HG03571 (cell line): ENCODE measurements around the gene HOXD13.

Experiments used
- ATAC-seq: cut with Tn5 transposase; IDR thresholded peaks from one replicate; pipeline ENCODE4 v1.9.1; 2021; ENCODE audit not compliant: unreplicated experiment

Gene HOXD13

DNA sequence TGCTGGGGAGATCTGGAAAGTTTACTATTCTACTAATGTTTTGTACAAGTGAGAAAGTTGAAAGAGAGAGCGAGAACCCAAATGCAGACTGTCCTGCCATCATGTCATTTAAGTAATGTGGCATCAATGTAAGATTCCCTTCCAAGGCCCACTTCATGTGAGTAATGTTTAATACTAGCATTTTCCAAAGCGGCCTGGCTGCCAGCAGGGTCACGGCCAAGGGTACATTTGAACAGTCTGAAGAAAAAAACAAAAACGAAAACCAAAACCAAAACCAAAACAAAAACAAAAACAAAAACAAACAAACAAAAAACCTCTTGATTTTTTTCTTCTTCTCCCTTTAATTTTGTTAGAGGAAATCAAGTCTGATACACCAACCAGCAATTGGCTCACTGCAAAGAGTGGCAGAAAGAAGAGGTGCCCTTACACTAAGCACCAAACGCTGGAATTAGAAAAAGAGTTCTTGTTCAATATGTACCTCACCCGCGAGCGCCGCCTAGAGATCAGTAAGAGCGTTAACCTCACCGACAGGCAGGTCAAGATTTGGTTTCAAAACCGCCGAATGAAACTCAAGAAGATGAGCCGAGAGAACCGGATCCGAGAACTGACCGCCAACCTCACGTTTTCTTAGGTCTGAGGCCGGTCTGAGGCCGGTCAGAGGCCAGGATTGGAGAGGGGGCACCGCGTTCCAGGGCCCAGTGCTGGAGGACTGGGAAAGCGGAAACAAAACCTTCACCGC lies 26.2 kb downstream of the HOXD13 start:
- no peak for ATAC-seq

DNA sequence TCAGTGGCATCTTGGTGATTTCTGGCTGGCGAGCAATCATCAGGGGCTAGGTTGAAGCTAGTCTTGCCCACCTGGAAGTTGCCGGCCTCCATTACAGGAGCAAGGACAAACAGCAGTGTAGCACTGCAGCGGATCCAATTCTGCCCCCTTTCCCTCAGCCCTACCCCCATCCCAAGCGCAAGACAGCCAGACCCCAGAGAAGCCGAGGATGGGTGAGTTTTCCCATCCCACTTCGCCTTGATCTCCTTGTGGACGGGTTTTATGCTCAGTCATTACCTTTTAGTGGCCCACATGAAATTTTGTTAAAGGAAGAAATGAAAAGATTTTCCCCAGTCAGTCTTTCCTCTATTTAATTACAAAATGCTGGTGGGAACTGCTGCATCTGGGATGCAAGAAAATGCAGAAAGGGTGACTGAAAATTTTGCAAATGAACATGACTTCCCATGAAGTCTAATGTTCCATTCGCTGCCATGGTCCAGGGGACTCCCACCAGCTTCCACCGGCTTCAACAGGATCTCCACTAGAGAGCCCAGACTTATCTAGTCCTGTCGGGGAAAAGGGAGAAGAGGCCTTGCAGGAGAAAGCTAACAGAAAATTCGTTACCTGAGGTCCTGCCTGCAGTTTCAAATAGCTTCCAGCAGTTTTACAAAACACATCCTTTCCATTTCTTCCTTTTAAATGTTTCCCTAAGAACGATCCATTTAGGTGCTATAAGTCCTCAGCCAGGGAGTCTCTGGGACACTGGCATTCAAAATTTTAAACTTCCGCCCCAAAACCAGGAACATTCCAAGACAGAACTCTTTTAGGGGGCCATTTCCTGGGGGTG lies 28.1 kb downstream of the HOXD13 start:
- no peak for ATAC-seq

DNA sequence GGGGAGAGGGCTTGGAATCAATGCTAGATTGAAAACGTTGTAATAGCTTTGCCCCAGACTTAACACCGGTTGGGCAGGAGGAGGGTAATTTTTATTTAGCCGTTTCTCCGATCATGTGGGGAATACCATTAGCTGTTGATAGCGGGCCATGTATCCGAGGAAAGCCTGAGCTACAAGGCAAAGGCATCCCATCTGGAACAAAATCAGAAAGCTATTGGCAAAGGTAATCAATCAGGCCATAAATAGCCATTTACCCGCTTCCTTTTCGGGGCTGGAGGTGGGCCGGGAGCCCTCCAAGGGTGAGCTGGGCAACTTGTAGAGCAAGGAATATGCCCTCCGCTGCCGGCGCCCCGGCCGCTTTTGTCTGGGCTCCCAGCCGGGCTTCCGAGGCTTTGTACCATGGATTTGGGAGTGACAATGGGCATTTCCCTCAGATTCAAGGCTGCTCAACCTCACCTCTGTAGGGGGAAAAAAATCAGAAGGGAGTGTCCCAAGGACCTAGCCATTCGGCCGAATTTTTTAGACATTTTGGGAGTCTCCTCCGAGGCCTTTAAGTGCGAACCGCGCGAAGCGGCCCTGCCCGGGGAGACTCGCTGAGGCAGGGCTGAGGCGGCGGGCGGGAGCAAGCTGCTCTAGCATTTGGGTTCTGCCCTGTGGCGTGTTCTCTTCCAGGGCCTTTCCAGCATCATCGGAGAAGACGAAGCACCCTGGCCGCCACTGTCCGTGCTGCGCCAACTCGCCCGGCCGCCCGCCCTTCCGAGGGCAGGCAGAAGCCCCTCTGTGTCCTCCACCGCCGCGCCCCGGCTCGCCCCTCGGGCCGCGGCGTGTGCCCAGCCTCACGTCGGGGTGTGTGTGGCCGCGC lies 28.9 kb downstream of the HOXD13 start:
- ATAC-seq, result no peak

DNA sequence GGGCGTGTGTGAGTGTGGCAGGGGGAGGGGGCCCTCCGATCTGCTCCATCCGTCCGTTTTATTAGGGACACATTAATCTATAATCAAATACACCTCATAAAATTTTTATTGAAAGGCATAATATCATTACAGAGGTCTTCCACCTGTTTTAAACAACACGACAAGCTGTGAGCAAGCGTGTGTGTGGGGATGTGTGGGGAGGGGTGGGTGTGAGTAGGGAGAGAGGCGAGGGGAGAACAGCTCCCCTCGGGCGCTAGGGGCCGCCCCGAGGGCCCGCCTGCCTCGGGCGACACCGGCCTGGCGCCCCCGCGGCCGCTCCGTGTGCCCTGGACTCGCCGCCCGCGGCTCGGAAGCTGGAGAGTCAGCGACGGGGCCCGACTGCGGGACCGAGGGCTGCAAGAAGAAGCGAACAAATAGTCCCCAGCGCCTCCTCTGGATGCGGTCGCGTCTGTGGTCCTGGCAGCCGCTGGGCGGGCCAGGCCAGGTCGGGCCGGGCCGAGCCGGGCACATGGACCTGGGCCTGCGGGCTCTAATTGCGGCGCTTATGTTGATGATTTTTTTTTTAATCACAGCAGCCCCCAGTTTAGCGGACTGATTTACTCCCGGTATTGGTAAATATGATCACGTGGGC lies 29.6 kb downstream of the HOXD13 start:
- no peak for ATAC-seq

DNA sequence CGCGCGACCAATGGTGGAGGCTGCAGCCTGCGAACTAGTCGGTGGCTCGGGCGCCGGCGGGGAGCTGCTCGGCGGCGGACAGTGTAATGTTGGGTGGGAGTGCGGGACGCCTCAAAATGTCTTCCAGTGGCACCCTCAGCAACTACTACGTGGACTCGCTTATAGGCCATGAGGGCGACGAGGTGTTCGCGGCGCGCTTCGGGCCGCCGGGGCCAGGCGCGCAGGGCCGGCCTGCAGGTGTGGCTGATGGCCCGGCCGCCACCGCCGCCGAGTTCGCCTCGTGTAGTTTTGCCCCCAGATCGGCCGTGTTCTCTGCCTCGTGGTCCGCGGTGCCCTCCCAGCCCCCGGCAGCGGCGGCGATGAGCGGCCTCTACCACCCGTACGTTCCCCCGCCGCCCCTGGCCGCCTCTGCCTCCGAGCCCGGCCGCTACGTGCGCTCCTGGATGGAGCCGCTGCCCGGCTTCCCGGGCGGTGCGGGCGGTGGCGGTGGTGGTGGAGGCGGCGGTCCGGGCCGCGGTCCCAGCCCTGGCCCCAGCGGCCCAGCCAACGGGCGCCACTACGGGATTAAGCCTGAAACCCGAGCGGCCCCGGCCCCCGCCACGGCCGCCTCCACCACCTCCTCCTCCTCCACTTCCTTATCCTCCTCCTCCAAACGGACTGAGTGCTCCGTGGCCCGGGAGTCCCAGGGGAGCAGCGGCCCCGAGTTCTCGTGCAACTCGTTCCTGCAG lies 30.3 kb downstream of the HOXD13 start, which contains the start of gene HOXD9:
Gene HOXD9 (plus strand): TSS at position 37 of the 728 bp plus-strand sequence. CDS start 50 bp downstream, at position 87.
- ATAC-seq, result no peak

DNA sequence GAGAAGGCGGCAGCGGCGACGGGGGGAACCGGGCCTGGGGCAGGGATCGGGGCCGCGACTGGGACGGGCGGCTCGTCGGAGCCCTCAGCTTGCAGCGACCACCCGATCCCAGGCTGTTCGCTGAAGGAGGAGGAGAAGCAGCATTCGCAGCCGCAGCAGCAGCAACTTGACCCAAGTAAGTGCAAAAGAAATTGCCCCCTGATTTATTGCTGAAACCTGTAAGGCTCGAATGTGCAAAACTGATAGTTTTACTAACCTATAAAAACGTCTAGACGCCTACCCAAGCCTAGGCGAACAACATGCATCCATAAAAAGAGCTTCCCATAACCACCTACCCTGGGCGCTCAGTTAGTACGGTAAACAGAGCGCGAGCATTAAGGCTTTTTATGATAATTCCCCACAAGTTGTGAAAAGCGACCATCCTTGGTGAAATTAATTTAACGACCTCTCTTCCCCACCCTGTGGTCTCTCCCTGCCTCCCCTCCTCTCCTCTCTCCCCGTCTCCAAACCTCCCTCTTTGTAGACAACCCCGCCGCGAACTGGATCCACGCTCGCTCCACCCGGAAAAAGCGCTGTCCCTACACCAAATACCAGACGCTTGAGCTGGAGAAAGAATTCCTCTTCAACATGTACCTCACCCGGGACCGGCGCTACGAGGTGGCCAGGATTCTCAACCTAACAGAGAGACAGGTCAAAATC lies 31.0 kb downstream of the HOXD13 start:
- no peak for ATAC-seq

DNA sequence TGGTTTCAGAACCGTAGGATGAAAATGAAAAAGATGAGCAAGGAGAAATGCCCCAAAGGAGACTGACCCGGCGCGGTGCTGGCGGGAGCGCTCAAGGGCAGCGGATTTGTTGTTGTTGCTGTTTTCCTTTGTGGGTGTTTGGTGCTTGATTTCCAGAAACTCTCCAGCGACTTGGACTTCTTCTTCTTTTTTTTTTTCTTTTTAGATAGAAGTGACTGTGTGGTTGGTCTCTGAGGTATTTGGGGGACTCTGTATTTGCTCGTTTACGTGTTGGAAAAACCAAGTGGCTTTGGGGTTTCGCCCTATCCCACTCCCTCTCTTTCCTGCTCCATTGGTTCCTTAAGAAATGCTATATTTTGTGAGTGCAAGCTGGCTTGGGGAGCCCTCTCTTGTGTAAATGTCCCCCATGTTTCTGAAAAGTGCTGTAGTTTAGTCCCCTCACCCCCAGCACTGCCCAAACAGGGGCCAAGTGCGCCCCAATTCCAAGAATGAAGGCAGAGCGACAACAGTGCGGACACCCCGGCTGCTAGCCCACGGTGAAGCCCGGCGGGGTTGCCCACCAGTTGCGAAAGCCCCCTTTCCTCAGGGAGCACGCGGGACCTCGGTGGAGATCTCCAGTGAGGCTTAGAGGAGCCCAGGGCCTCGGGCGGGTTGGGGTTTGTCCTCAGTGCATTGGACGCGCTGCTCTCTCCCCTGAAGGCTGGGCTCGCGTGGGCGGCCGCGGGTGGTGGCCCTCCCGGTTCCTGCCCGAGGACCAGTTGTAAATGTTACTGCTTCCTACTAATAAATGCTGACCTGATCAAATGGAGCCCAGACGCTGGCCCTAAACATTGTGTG lies 31.8 kb downstream of the HOXD13 start:
- ATAC-seq, result no peak

DNA sequence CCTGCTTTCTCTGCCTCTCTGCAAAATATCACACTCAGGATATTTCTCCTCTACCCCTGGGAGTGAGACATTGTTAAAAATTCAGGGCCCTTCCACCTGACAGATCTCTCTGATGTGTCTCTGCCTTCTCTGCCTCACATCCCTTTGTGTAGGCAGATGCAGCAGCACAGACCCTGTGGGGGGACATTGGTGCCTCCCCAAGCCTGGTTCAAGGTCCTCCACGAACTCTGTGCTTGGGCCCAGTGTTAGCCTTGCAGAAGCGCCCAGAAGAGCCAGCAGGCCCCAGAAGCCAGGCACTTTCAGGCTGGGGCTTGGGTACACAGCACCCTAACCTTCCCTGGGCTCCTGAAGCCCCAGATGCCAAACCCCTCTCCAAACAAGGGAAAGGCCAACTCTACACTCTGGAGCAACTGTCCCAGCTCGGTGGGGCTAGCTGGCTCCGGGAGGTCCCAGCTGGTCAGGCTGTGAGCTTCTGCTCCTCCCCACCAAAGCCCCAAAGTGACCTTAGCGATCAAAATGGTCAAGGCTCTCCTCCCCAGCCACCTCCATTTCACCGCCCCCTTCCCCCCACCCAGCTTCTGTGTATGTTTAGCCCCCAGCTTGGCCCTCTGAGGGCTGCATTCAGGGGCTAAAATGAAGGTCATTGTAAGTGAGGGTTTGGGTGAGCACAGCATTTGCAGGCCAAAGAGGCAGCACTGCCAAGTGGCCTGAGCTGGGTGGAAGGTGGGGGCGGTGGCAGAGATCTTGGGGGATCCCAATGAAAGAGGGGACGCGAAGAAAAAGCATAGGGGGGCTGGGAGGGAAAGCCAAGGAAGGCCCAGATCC lies 32.6 kb downstream of the HOXD13 start:
- no peak for ATAC-seq

DNA sequence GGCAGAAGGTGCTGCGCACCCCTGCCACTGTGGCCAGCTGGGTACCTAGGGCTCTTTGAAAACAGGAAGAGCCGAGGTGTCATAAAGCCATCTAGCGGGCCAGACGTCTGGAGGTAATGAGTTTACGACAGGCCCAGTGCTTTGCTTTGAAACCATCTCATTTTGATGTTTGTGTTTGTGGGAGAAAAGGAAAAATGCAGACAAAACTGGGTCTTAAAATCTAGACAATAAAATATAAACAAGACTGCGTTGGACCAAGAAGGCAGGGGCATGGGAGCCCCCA lies 33.2 kb downstream of the HOXD13 start:
- ATAC-seq, result no peak

DNA sequence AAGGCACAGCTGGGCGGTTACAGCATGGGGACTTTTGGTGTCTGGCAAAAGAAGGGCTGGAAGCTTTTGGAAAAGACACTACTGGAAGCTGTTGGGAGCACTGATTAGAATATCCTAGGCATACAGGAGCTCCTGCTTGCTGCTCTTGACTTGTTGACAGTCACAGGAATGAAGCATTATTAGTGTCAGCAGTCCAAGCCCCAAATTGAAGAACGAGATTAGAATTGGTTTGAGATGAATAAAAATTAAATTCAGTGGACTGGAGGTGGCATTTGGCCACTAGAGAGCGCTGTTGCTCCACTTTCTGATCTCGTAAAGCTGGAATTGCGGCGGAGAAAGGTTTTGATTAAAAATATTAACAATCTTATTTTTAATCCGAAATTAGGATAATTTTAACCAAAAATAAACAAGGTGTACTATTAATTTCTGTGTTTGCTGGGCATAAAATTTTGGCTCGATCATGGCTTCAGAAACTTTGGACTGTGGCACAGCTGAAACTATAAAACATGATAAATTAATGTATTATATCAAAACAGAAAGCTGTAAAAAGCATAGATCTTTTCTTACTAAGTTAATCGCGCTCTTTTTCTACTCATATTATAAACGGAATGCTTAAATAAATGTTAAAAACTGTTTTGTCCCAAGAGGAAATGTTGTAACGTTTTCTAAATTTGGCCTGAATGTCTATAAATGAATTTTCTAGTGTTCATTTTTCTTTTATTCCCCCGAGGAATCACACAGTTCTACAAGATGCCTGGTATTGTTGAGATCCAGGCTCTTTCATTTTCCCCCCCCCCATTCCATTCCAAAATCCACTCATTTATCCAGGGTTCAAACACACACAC lies 34.6 kb downstream of the HOXD13 start:
- ATAC-seq, result no peak

DNA sequence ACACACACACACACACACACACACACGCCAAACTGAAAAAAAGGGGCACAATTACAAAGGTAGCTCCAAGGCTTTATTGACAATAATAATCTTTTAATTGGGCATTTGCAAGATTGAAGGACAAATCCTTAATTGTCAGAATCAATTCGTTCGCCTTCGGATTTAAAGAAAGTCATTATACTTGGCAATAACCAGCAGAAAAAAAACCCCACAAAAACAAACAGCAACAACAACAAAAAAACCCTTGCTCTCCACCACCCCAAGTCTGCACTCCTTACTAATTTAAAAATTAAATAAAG lies 35.2 kb downstream of the HOXD13 start:
- ATAC-seq, result no peak

DNA sequence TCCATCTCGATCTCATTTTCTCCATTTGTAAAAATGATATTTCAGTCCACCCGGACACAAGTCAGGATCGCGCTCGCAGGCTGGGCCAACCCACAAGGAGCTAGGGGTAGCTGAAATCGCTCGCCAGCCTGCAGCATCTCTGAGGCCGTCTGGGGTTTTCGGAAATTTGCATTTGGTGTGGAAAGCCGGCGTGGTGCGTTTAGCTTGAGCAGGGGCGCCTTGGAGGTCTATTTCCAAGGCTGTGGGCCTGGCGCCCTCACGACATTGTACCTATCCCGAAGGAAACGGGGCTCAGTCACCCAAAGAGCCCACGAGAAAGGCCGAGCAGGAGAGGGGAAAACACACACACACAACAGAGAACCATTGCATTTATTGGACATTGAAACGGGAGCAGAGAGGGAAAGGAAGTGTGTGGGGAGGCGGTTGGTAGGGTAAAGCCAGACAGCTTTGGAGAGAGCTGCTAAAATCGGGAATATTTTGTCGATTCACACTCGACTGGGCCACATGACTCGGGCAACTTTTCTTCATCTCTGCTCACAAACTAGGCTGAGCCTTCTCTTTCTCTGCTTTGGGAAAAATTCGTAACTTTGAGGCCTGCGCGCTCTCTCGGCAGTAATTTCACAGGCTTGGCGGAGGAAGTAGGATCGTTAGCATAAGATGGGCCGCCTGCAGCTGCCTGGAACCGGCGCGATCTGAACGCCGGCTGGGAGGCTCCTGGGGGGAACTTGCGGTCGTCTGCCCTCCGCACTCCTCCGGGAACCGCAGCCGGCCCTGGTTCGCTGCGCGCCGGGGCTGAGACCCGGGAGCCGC lies 35.9 kb downstream of the HOXD13 start:
- ATAC-seq, result no peak

DNA sequence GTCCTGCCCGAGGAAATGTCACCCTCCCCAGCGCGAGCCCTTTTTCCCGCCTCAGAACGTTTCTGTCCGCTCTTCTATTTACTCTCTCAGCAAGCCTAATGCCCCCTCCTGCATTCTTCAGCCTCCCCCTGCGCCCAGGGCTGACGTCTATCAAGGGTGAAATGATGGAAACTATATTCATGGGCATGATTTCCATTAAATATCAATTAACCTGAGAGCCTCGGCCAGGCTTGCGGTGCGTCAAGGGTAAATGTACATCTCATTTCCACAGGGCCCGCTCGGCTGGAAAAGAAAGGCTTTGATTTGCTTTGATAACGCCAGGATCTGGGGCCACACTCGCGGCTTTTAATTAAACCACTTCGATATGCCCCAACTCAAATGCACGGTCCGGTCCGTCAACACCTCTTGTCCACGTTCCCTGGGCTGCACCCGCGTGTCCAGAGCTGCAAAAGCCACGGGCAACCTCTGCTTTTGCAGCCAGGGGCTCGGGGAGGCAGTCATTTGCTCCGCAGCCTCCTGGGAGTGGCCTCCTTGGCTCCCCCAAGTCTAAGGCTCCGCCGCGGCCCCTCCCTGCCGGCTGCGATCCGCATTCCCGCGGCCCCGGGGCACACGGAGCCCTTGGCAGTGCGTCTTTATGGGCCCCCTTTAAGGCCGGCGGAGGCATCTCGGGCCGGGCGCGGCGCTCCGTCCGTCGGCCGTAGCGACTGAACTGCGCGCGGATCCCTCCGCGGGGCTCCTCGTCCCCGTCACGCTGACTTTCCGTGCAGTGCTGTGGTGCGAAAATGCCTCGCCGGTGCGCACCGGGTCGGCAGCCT lies 36.7 kb downstream of the HOXD13 start, which contains the start of gene HOXD8:
Gene HOXD8 (plus strand): TSS at position 724 of the 815 bp plus-strand sequence. CDS start 662 bp downstream, outside the sequence.
- ATAC-seq, result no peak

DNA sequence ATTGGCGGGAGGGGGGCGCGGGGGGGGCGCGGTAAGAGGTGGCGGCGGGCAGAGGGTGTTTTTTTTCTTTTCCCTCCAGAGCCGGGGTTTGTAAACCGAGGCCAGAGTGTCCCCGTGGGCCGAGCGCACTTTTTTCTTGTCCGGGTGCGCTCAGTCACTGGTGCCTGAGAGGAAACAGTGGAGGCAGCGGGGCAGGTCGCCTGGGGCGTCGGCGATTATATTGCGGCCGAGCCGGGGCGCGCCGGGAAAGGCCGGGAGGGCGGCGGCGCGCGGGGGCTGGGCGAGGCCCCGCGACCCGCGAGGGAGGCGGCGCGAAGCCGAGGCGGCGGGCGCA lies 37.3 kb downstream of the HOXD13 start:
- no peak for ATAC-seq

DNA sequence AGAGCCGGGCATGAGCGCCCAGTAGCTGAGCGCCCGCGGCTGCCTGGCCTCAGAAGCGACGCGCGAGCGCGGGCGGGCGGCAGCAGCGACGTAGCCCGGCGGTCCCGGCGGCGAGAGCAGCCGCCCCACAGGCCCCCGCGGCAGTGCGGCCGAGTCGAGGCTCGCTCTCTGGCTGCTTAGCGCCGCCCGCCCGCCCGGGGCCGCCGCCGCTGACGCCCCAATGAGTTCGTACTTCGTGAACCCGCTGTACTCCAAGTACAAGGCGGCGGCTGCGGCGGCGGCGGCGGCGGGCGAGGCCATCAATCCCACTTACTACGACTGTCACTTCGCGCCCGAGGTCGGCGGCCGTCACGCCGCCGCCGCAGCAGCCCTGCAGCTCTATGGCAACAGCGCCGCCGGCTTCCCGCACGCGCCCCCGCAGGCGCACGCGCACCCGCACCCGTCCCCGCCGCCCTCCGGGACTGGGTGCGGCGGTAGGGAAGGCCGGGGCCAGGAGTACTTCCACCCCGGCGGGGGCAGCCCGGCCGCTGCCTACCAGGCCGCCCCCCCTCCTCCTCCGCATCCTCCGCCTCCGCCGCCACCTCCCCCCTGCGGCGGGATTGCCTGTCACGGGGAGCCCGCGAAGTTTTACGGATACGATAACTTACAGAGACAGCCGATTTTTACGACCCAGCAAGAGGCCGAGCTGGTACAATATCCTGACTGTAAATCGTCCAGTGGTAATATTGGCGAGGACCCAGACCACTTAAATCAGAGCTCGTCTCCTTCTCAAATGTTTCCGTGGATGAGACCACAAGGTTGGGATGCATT lies 37.8 kb downstream of the HOXD13 start:
- ATAC-seq, result no peak
